ENCODE measurements around the gene WWOX. TPM values are rescaled to one million over a fixed set of nuclear protein-coding genes. Genes with fewer than 3 reads are reported as not detected.

WWOX gene
- total RNA-seq, 1 experiment from 2014 or later = 79.9 TPM

DNA sequence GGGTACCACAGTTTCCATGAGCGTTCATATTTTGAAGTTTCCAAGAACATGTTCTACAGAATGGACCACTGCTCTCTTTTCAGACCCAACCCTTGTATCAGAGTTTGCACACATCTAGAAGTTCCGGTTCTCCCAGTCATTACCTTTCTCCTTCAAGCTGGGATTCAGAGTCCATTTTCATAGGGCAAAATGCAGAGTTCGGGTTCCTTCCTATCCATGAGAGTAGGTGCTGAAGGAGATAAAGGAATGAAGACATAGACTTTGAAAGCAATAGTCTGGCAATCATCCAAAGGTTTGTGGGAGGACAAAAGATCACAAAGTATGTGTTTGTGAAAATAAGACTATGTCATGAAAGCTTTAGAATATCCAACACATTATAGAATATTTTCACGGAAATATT, 801.5 kb downstream of the WWOX start:
- intact Hi-C loops (cut with micrococcal nuclease; ENCODE audit: unreplicated experiment) = no loop called here
- no peak overlapping the region for H3K4me3 ChIP-seq (ENCODE audit: low read depth, low read length, poor library complexity, severe bottlenecking)
- no peaks in the 10 kb centered on the region for H3K36me3 ChIP-seq (ENCODE audit: insufficient read depth, low read length, poor library complexity, severe bottlenecking)
- ChIA-PET POLR2A (ENCODE audit: low non-redundant PET) (no interaction called here), CTCF (no interaction called here)
- TF ChIP-seq, protein P1, sequence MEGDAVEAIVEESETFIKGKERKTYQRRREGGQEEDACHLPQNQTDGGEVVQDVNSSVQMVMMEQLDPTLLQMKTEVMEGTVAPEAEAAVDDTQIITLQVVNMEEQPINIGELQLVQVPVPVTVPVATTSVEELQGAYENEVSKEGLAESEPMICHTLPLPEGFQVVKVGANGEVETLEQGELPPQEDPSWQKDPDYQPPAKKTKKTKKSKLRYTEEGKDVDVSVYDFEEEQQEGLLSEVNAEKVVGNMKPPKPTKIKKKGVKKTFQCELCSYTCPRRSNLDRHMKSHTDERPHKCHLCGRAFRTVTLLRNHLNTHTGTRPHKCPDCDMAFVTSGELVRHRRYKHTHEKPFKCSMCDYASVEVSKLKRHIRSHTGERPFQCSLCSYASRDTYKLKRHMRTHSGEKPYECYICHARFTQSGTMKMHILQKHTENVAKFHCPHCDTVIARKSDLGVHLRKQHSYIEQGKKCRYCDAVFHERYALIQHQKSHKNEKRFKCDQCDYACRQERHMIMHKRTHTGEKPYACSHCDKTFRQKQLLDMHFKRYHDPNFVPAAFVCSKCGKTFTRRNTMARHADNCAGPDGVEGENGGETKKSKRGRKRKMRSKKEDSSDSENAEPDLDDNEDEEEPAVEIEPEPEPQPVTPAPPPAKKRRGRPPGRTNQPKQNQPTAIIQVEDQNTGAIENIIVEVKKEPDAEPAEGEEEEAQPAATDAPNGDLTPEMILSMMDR (conservative IDR thresholded peaks at IDR 0.05; ENCODE audit: low read depth, low read length) = no peak
- TF ChIP-seq EZH2 (IDR thresholded peaks at IDR 0.05; ENCODE audit: borderline replicate concordance, low read depth, low read length, poor library complexity, severe bottlenecking) = no peak
- no peaks in the 10 kb centered on the region for H3K4me1 ChIP-seq (ENCODE audit: insufficient read depth, low read length, poor library complexity, severe bottlenecking)
- no peaks in the 10 kb centered on the region for H3K27me3 ChIP-seq (replicated peaks; ENCODE audit: insufficient read depth, low read depth, low read length, poor library complexity)
- DNase-seq (ENCODE audit: low spot score) = no peak
- no peak overlapping the region for H3K27ac ChIP-seq (ENCODE audit: low read depth, low read length, poor library complexity, severe bottlenecking)
- BruUV-seq (replicated peaks) = no TSS peak
- no peaks in the 10 kb centered on the region for H3K9me3 ChIP-seq (ENCODE audit: low read depth, low read length, poor library complexity, severe bottlenecking)

DNA sequence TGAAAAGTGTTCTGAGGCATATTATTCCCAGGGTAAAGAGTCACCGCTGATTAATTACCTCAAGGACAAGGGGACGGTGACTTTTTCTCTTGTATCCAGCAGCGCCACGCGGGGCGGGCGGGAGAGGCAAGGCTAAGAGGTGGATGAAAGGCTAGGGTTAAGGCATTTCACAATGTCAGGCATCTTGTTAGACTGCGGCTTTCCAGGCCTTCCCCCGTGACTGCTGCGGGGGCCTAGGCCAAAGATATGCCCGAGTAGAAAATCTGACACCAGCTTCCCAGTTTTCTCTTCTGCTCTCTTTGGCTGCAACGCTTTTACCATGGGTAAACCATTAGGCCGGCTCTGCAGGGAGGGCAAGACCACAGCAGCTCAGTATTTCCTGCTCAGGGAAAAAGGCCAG, 802.9 kb downstream of the WWOX start:
- no peaks in the 10 kb centered on the region for H3K4me1 ChIP-seq (ENCODE audit: insufficient read depth, low read length, poor library complexity, severe bottlenecking)
- ChIA-PET CTCF (no interaction called here), POLR2A (ENCODE audit: low non-redundant PET) (no interaction called here)
- intact Hi-C loops (cut with micrococcal nuclease; ENCODE audit: unreplicated experiment) = no loop called here
- no TSS peak for BruUV-seq (replicated peaks)
- H3K9me3 ChIP-seq (ENCODE audit: low read depth, low read length, poor library complexity, severe bottlenecking) = peaks cover 7% of the 10 kb centered on the region
- H3K27ac ChIP-seq (ENCODE audit: low read depth, low read length, poor library complexity, severe bottlenecking) = no peak overlapping the region
- H3K36me3 ChIP-seq (ENCODE audit: insufficient read depth, low read length, poor library complexity, severe bottlenecking) = no peaks in the 10 kb centered on the region
- no peaks in the 10 kb centered on the region for H3K27me3 ChIP-seq (replicated peaks; ENCODE audit: insufficient read depth, low read depth, low read length, poor library complexity)
- H3K4me3 ChIP-seq (ENCODE audit: low read depth, low read length, poor library complexity, severe bottlenecking) = no peak overlapping the region
- TF ChIP-seq EZH2 (IDR thresholded peaks at IDR 0.05; ENCODE audit: borderline replicate concordance, low read depth, low read length, poor library complexity, severe bottlenecking) = no peak
- TF ChIP-seq, protein P1 (conservative IDR thresholded peaks at IDR 0.05; ENCODE audit: low read depth, low read length) = no peak
- DNase-seq (ENCODE audit: low spot score) = no peak

DNA sequence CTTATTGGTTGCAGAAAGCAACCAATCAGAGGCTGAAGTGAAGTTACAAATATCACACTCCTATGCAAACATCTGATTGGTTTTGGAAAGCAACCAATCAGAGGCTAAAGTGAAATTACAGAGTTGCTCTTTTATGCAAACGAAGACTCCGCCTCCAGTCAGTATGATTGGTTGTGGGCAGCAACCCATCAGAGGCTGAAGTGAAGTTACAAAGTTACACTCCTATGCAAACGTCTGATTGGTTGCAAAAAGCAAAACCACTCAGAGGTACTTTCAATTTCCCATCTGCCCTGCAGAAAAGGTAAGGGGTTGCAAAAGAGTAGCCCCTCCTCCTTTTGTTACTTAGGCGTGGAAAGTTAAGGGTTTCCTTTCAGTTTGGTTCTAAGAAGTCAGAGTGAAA, 803.8 kb downstream of the WWOX start:
- POLR2A ChIA-PET (ENCODE audit: low non-redundant PET) = no interaction called here
- intact Hi-C loops (cut with micrococcal nuclease; ENCODE audit: unreplicated experiment) = no loop called here
- H3K4me3 ChIP-seq (ENCODE audit: low read depth, low read length, poor library complexity, severe bottlenecking) = no peak overlapping the region
- CTCF ChIA-PET = no interaction called here
- DNase-seq (ENCODE audit: low spot score) = no peak
- BruUV-seq (replicated peaks) = no TSS peak
- H3K27me3 ChIP-seq (replicated peaks; ENCODE audit: insufficient read depth, low read depth, low read length, poor library complexity) = no peaks in the 10 kb centered on the region
- H3K27ac ChIP-seq (ENCODE audit: low read depth, low read length, poor library complexity, severe bottlenecking) = no peak overlapping the region
- H3K9me3 ChIP-seq (ENCODE audit: low read depth, low read length, poor library complexity, severe bottlenecking) = peaks cover 8% of the 10 kb centered on the region
- no peaks in the 10 kb centered on the region for H3K4me1 ChIP-seq (ENCODE audit: insufficient read depth, low read length, poor library complexity, severe bottlenecking)
- TF ChIP-seq, protein P1 (conservative IDR thresholded peaks at IDR 0.05; ENCODE audit: low read depth, low read length) = no peak
- TF ChIP-seq EZH2 (IDR thresholded peaks at IDR 0.05; ENCODE audit: borderline replicate concordance, low read depth, low read length, poor library complexity, severe bottlenecking) = no peak
- no peaks in the 10 kb centered on the region for H3K36me3 ChIP-seq (ENCODE audit: insufficient read depth, low read length, poor library complexity, severe bottlenecking)

Data from A673 (cell line).